K562 (cell line): Measurements from ENCODE around the gene RDH13. TPM values are rescaled to one million over a fixed set of nuclear protein-coding genes. Genes with fewer than 3 reads are reported as not detected.

Experiments
- ATAC-seq: fragments of 200-7000 bp; cut with Tn5 transposase; 3 replicates; pipeline ENCODE4 v1.9.1; 2020; ENCODE audit warnings: moderate library complexity
- BruUV-seq: library from RNA; stranded (reverse); fragments of 400-500 nt; replicated peaks from 2 replicates; lab custom pipeline; 2021; lab: Mats Ljungman, UMichigan
- CTCF ChIA-PET: fragments of 300-600 bp; formaldehyde crosslinking; extraction: SDS; loops from one replicate; lab custom pipeline; 2021; ENCODE audit warnings: low intra/inter-chr PET ratio; lab: Yijun Ruan, JAX
- POLR2A ChIA-PET: fragments of 300-600, 350-650 bp; sonication (Branson Sonifier 250); formaldehyde crosslinking; extraction: SDS; loops from one replicate; lab custom pipeline; 2021; ENCODE audit warnings: antibody characterized with exemption, inconsistent platforms; lab: Yijun Ruan, JAX
- DNase-seq, 4 experiments: peaks; one replicate each; pipeline versions ENCODE4 v3.0.0 to v3.0.0-alpha.2; 2011 to 2018; ENCODE audit warnings: low spot score in 3 of 4, mixed read lengths in 3 of 4; ENCODE audit errors: extremely low read depth in 1 of 4
- FAIRE-seq: peaks from 2 replicates; lab custom pipeline; 2011; peaks lifted over from hg19 to GRCh38; lab: Jason Lieb, UNC
- H2AFZ ChIP-seq: 2 replicates; pipeline ENCODE4 v1.6.0; 2011; ENCODE audit warnings: low read depth, low read length, control low read depth, inconsistent platforms
- H3K27ac ChIP-seq: fragments of 200-600 bp; 3 replicates; pipeline ENCODE4 v1.8.0; 2011; ENCODE audit warnings: low read depth, mild to moderate bottlenecking, control low read depth, inconsistent platforms, low read length, moderate library complexity, mixed read lengths; ENCODE audit errors: extremely low read depth
- H3K27me3 ChIP-seq, 2 experiments: fragments of 300-600 bp in 1 of 2; 2 replicates in 1 of 2; 3 replicates in 1 of 2; pipeline versions ENCODE4 v1.6.0 to v1.8.0; 2011; ENCODE audit warnings: inconsistent platforms in 2 of 2, low read length in 2 of 2, mild to moderate bottlenecking in 1 of 2, mixed read lengths in 1 of 2, moderate library complexity in 1 of 2; ENCODE audit not compliant: control insufficient read depth in 2 of 2, insufficient read depth in 2 of 2
- H3K36me3 ChIP-seq: fragments of 300-600 bp; 3 replicates; pipeline ENCODE4 v1.8.0; 2011; ENCODE audit warnings: mild to moderate bottlenecking, low read length, inconsistent platforms; ENCODE audit not compliant: control insufficient read depth, insufficient read depth
- H3K4me1 ChIP-seq, 2 experiments: fragments of 200-600 bp in 1 of 2; replicated peaks in 1 of 2; 2 replicates in 1 of 2; 3 replicates in 1 of 2; pipeline versions ENCODE4 v1.5.1 to v1.8.0; 2011; ENCODE audit warnings: inconsistent platforms in 2 of 2, low read length in 2 of 2, mild to moderate bottlenecking in 1 of 2, mixed read lengths in 1 of 2, moderate library complexity in 1 of 2; ENCODE audit not compliant: control insufficient read depth in 2 of 2, insufficient read depth in 2 of 2
- H3K4me2 ChIP-seq: 2 replicates; pipeline ENCODE4 v1.6.1; 2011; ENCODE audit warnings: low read length, control low read depth, inconsistent platforms, mixed read lengths; ENCODE audit not compliant: insufficient read depth
- H3K4me3 ChIP-seq: fragments of 200-600 bp; sonication (generic), shearing (Covaris generic); 2 replicates; pipeline ENCODE4 v1.5.1; 2016; ENCODE audit warnings: control low read depth, inconsistent platforms
- H3K79me2 ChIP-seq: fragments of 200-600 bp; 3 replicates; pipeline ENCODE4 v1.8.0; 2011; ENCODE audit warnings: low read length, inconsistent platforms; ENCODE audit not compliant: control insufficient read depth, insufficient read depth
- H3K9ac ChIP-seq, 2 experiments: 2 replicates each; pipeline versions ENCODE4 v1.6.0 to v1.6.1; 2011; ENCODE audit warnings: low read depth in 2 of 2, low read length in 2 of 2, control low read depth in 1 of 2, inconsistent platforms in 1 of 2, mild to moderate bottlenecking in 1 of 2, mixed read lengths in 1 of 2; ENCODE audit not compliant: insufficient read depth in 1 of 2
- H3K9me1 ChIP-seq: one replicate; pipeline ENCODE4 v1.6.0; 2011; ENCODE audit warnings: inconsistent platforms, mild to moderate bottlenecking, low read length, moderate library complexity; ENCODE audit not compliant: control insufficient read depth, insufficient read depth
- H3K9me3 ChIP-seq: replicated peaks from 2 replicates; pipeline ENCODE4 v1.5.1; 2011; ENCODE audit warnings: low read depth, low read length, inconsistent platforms; ENCODE audit not compliant: control insufficient read depth, insufficient read depth
- H4K20me1 ChIP-seq: replicated peaks from 2 replicates; pipeline ENCODE4 v1.6.1; 2011; ENCODE audit warnings: low read length, inconsistent platforms, mixed read lengths; ENCODE audit not compliant: control insufficient read depth, insufficient read depth
- CLOCK ChIP-seq: fragments of 250-450 bp; sonication (Bioruptor Pico); IDR thresholded peaks from 2 replicates; pipeline ENCODE4 v1.4.0; 2020; ENCODE audit warnings: mild to moderate bottlenecking, moderate library complexity, borderline replicate concordance
- FOS ChIP-seq: IDR thresholded peaks from 3 replicates; pipeline ENCODE4 v1.6.1; 2011; ENCODE audit not compliant: insufficient read length; ENCODE audit errors: extremely low read depth
- KLF6 ChIP-seq: fragments of 250-450 bp; sonication (Bioruptor Pico); IDR thresholded peaks from 2 replicates; pipeline ENCODE4 v1.4.0; 2020; ENCODE audit warnings: mild to moderate bottlenecking, moderate library complexity, borderline replicate concordance
- POLR2G ChIP-seq: fragments of 200-400 bp; formaldehyde crosslinking; IDR thresholded peaks from 2 replicates; pipeline ENCODE4 v1.6.1; 2017; ENCODE audit warnings: low read depth, mild to moderate bottlenecking, antibody characterized with exemption, low read length, moderate library complexity
- PPARD ChIP-seq: fragments of 250-450 bp; sonication (Bioruptor Pico); IDR thresholded peaks from 2 replicates; pipeline ENCODE4 v1.8.0; 2022; ENCODE audit warnings: inconsistent platforms, mild to moderate bottlenecking, moderate library complexity
- SIN3B ChIP-seq: fragments of 450-650 bp; IDR thresholded peaks from 2 replicates; pipeline ENCODE4 v1.6.1; 2017; ENCODE audit warnings: low read depth, mild to moderate bottlenecking, moderate library complexity
- SLC30A9 ChIP-seq: fragments of 250-450 bp; sonication (Bioruptor Pico); IDR thresholded peaks from 2 replicates; pipeline ENCODE4 v1.8.0; 2022; ENCODE audit warnings: mild to moderate bottlenecking, moderate library complexity
- ZBTB33 ChIP-seq: sonication (generic); formaldehyde crosslinking; IDR thresholded peaks from 2 replicates; pipeline ENCODE4 v1.8.1; 2023; ENCODE audit warnings: mild to moderate bottlenecking, missing genetic modification reagents
- WGBS: fragments of 100-300 bp; shearing (Covaris generic); methylation state at CpG from one replicate; pipeline ENCODE4 v1.1.6; 2016; ENCODE audit warnings: low coverage, mixed read lengths; ENCODE audit not compliant: insufficient coverage; ENCODE audit errors: missing lambda C conversion rate; 5-methylcytosine and 5-hydroxymethylcytosine counted together
- in situ Hi-C: fragments of 300-500 bp; cut with MboI; formaldehyde crosslinking; loops from 4 replicates; pipeline ENCODE4 v1.15.0; 2018; ENCODE audit warnings: inconsistent platforms, mixed read lengths
- intact Hi-C: fragments of 100-400 bp; cut with micrococcal nuclease; formaldehyde crosslinking; loops from 2 replicates; pipeline ENCODE4 v1.14.2; 2022
- polyA plus RNA-seq, 8 experiments: library from polyadenylated mRNA; depleted of rRNA in 4 of 8; stranded (reverse) in 5 of 8; unstranded in 3 of 8; fragments of >200 nt; fragmentation: Nextera tagmentation in 2 of 8; fragmentation: Illumina TruSeq in 1 of 8; extraction: Ambion mirVana in 2 of 8; extraction: Trizol in 1 of 8; gene quantifications; 2 replicates each; pipeline versions ENCODE4 v1.2.1 to v1.2.3, GENCODE V29; 2011 to 2014; ENCODE audit warnings: inconsistent platforms in 1 of 8, missing spikeins in 1 of 8
- total RNA-seq, 7 experiments: library from RNA; depleted of rRNA in 6 of 7; stranded (reverse); fragments of >200 nt in 6 of 7; fragmentation: Illumina TruSeq in 2 of 7; extraction: Trizol in 2 of 7; gene quantifications; 2 replicates each; pipeline versions ENCODE4 v1.2.1 to v1.2.3, GENCODE V29; 2011 to 2021; ENCODE audit warnings: low replicate concordance in 1 of 7
- TF ChIP-seq, protein P1 (sequence below): fragments of 450-650 bp; IDR thresholded peaks from 2 replicates; pipeline ENCODE4 v1.6.1; 2014; ENCODE audit warnings: low read depth, mild to moderate bottlenecking, moderate library complexity, borderline replicate concordance
- TF ChIP-seq, protein P2 (sequence below): IDR thresholded peaks from 3 replicates; pipeline ENCODE4 v1.6.1; 2011; ENCODE audit warnings: borderline replicate concordance, mild to moderate bottlenecking, moderate library complexity; ENCODE audit not compliant: insufficient read length; ENCODE audit errors: extremely low read depth

Gene RDH13
- total and polyA plus RNA-seq, 9 of the 15 experiments (the other 6 are each of a cell fraction or from before 2014, with no cell fraction given) = 7.5 to 70.3 (median 39.5) TPM

GRCh38 chr19:55098716-55099556 is 36.0 kb upstream of the RDH13 start:
- no peak for FAIRE-seq
- TF ChIP-seq FOS (no peak), CLOCK (CRISPR knock-in tag) (no peak), SIN3B (no peak), KLF6 (CRISPR knock-in tag) (no peak), POLR2G (peak; percentile 49), ZBTB33 (CRISPR knock-in tag) (peak; percentile 63; the same call in 1 of the 2 replicates), SLC30A9 (no peak), PPARD (CRISPR knock-in tag) (no peak)
- TF ChIP-seq, protein P1, sequence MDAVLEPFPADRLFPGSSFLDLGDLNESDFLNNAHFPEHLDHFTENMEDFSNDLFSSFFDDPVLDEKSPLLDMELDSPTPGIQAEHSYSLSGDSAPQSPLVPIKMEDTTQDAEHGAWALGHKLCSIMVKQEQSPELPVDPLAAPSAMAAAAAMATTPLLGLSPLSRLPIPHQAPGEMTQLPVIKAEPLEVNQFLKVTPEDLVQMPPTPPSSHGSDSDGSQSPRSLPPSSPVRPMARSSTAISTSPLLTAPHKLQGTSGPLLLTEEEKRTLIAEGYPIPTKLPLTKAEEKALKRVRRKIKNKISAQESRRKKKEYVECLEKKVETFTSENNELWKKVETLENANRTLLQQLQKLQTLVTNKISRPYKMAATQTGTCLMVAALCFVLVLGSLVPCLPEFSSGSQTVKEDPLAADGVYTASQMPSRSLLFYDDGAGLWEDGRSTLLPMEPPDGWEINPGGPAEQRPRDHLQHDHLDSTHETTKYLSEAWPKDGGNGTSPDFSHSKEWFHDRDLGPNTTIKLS = no peak
- TF ChIP-seq, protein P2, sequence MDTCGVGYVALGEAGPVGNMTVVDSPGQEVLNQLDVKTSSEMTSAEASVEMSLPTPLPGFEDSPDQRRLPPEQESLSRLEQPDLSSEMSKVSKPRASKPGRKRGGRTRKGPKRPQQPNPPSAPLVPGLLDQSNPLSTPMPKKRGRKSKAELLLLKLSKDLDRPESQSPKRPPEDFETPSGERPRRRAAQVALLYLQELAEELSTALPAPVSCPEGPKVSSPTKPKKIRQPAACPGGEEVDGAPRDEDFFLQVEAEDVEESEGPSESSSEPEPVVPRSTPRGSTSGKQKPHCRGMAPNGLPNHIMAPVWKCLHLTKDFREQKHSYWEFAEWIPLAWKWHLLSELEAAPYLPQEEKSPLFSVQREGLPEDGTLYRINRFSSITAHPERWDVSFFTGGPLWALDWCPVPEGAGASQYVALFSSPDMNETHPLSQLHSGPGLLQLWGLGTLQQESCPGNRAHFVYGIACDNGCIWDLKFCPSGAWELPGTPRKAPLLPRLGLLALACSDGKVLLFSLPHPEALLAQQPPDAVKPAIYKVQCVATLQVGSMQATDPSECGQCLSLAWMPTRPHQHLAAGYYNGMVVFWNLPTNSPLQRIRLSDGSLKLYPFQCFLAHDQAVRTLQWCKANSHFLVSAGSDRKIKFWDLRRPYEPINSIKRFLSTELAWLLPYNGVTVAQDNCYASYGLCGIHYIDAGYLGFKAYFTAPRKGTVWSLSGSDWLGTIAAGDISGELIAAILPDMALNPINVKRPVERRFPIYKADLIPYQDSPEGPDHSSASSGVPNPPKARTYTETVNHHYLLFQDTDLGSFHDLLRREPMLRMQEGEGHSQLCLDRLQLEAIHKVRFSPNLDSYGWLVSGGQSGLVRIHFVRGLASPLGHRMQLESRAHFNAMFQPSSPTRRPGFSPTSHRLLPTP = no peak

More at GRCh38 chr19:55098716-55099556, 36.0 kb upstream of the RDH13 start:
- Histone ChIP-seq H2AFZ (no peak overlapping the region), H3K9me3 (no peaks in the 10 kb centered on the region), H3K9ac (peak overlapping the region in 1 of 2 experiments; percentile 61; a peak in 1 of 4 replicates), H3K27me3 (no peaks in the 10 kb centered on the region), H3K36me3 (peaks cover 75% of the 10 kb centered on the region), H4K20me1 (no peaks in the 10 kb centered on the region), H3K79me2 (peaks cover 2% of the 10 kb centered on the region; the same call in 1 of the 3 replicates), H3K4me3 (no peak overlapping the region), H3K4me2 (no peak overlapping the region), H3K27ac (no peak overlapping the region), H3K4me1 (peaks cover 0 to 52% of the 10 kb centered on the region in 2 experiments; a peak in 2 of 5 replicates), H3K9me1 (peaks cover 3% of the 10 kb centered on the region)
- ChIA-PET CTCF (interaction anchor here (1.2 to 1.5 kb wide), 2 partner anchors 216 to 425 kb away, joined by 3 to 5 read pairs; no protein-coding TSS in a partner anchor), POLR2A (interaction anchor here (0.6 to 1.1 kb wide), 4 partner anchors 10 to 563 kb away, joined by 3 read pairs; no protein-coding TSS in a partner anchor)
- 93% methylated on average over 23 of the region's 27 CpGs for WGBS
- in situ Hi-C loops (no loop called here), intact Hi-C loops (no loop called here)
- DNase-seq (no peak), ATAC-seq (no peak; the same call in 2 of the 3 replicates)
- no TSS peak for BruUV-seq
